GM12878 (cell line): ENCODE results near the gene HOXA2. TPM values are rescaled to one million over a fixed set of nuclear protein-coding genes. Genes with fewer than 3 reads are reported as not detected.

Source experiments
- ATAC-seq: fragments of 200-7000 bp; cut with Tn5 transposase; 3 replicates; pipeline ENCODE4 v1.9.1; 2020; ENCODE audit warnings: mild to moderate bottlenecking, moderate library complexity
- BruUV-seq: library from RNA; stranded (reverse); fragments of 400-500 nt; replicated peaks from 2 replicates; lab custom pipeline; 2021; lab: Mats Ljungman, UMichigan
- CTCF ChIA-PET: fragments of 300-600 bp; sonication (Branson Sonifier 250); formaldehyde crosslinking; extraction: SDS; loops from one replicate; lab custom pipeline; 2021; ENCODE audit warnings: inconsistent platforms; lab: Yijun Ruan, JAX
- POLR2A ChIA-PET: fragments of 350-600 bp; formaldehyde crosslinking; extraction: SDS; loops from one replicate; lab custom pipeline; 2021; ENCODE audit warnings: inconsistent platforms; lab: Charles Lee
- RAD21 ChIA-PET: fragments of 300-600 bp; sonication (Branson Sonifier 250); formaldehyde crosslinking; loops from one replicate; lab custom pipeline; 2023; ENCODE audit warnings: antibody characterized with exemption; ENCODE audit not compliant: unreplicated experiment; lab: Charles Lee
- SMC1A ChIA-PET: fragments of 300-600 bp; sonication (Branson Sonifier 250); formaldehyde crosslinking; loops from one replicate; lab custom pipeline; 2023; ENCODE audit not compliant: unreplicated experiment, uncharacterized antibody; lab: Charles Lee
- DNase-seq: peaks from one replicate; pipeline ENCODE4 v3.0.0-alpha.2; 2011; ENCODE audit warnings: low read depth, low spot score
- FAIRE-seq: peaks from 3 replicates; lab custom pipeline; 2011; peaks lifted over from hg19 to GRCh38; lab: Jason Lieb, UNC
- H2AFZ ChIP-seq: 2 replicates; pipeline ENCODE4 v1.6.0; 2011; ENCODE audit warnings: low read depth, low read length, control low read depth; ENCODE audit not compliant: control insufficient read depth
- H3K27ac ChIP-seq: 2 replicates; pipeline ENCODE4 v1.5.1; 2011; ENCODE audit warnings: control low read depth; ENCODE audit not compliant: control insufficient read depth, insufficient read depth
- H3K27me3 ChIP-seq, 2 experiments: replicated peaks in 1 of 2; 2 replicates each; pipeline versions ENCODE4 v1.6.0 to v1.6.1; 2011; ENCODE audit warnings: low read length in 1 of 2; ENCODE audit not compliant: control insufficient read depth in 2 of 2, insufficient read depth in 2 of 2
- H3K36me3 ChIP-seq, 2 experiments: 2 replicates each; pipeline ENCODE4 v1.5.1; 2011; ENCODE audit warnings: low read length in 1 of 2; ENCODE audit not compliant: control insufficient read depth in 2 of 2, insufficient read depth in 2 of 2
- H3K4me1 ChIP-seq: 2 replicates; pipeline ENCODE4 v1.6.1; 2011; ENCODE audit warnings: mild to moderate bottlenecking, low read length, moderate library complexity, mixed read lengths; ENCODE audit not compliant: control insufficient read depth, insufficient read depth
- H3K4me2 ChIP-seq: 2 replicates; pipeline ENCODE4 v1.6.0; 2011; ENCODE audit warnings: control low read depth; ENCODE audit not compliant: control insufficient read depth, insufficient read depth
- H3K4me3 ChIP-seq: fragments of 200-600 bp; sonication (generic); 2 replicates; pipeline ENCODE4 v1.5.1; 2016
- H3K79me2 ChIP-seq: 2 replicates; pipeline ENCODE4 v1.6.0; 2011; ENCODE audit warnings: low read length; ENCODE audit not compliant: control insufficient read depth, insufficient read depth
- H3K9ac ChIP-seq: 2 replicates; pipeline ENCODE4 v1.8.0; 2011; ENCODE audit warnings: low read length, control low read depth, mixed read lengths; ENCODE audit not compliant: control insufficient read depth, insufficient read depth
- H3K9me3 ChIP-seq: replicated peaks from 3 replicates; pipeline ENCODE4 v1.5.1; 2011; ENCODE audit warnings: mild to moderate bottlenecking, low read length; ENCODE audit not compliant: control insufficient read depth, insufficient read depth
- H4K20me1 ChIP-seq: 2 replicates; pipeline ENCODE4 v1.6.0; 2011; ENCODE audit not compliant: control insufficient read depth, insufficient read depth
- BCL11A ChIP-seq: IDR thresholded peaks from 2 replicates; pipeline ENCODE4 v1.6.1; 2011; ENCODE audit warnings: low read depth, low read length
- HCFC1 ChIP-seq: fragments of 150-350 bp; IDR thresholded peaks from 2 replicates; pipeline ENCODE4 v1.6.1; 2014; ENCODE audit warnings: low read length
- HDAC2 ChIP-seq: fragments of 200-600 bp; sonication (generic); IDR thresholded peaks from 2 replicates; pipeline ENCODE4 v1.6.1; 2017
- IRF4 ChIP-seq: IDR thresholded peaks from 2 replicates; pipeline ENCODE4 v1.6.1; 2011; ENCODE audit warnings: low read depth, low read length
- LARP7 ChIP-seq: fragments of 450-650 bp; IDR thresholded peaks from 2 replicates; pipeline ENCODE4 v1.6.1; 2017; ENCODE audit warnings: mild to moderate bottlenecking
- MEF2A ChIP-seq: IDR thresholded peaks from 2 replicates; pipeline ENCODE4 v1.6.1; 2011; ENCODE audit warnings: low read depth, mild to moderate bottlenecking, low read length, moderate library complexity; ENCODE audit not compliant: insufficient read depth
- MTA3 ChIP-seq: IDR thresholded peaks from 2 replicates; pipeline ENCODE4 v1.6.1; 2012; ENCODE audit warnings: low read length, inconsistent platforms, borderline replicate concordance
- MYB ChIP-seq: fragments of 150-350 bp; IDR thresholded peaks from 2 replicates; pipeline ENCODE4 v1.6.1; 2014; ENCODE audit warnings: mild to moderate bottlenecking, low read depth, low read length, borderline replicate concordance
- PAX5 ChIP-seq: IDR thresholded peaks from 2 replicates; pipeline ENCODE4 v1.6.1; 2011; ENCODE audit warnings: low read depth, low read length, borderline replicate concordance
- RELA ChIP-seq: fragments of 450-650 bp; IDR thresholded peaks from 2 replicates; pipeline ENCODE4 v1.8.0; 2014; ENCODE audit warnings: borderline replicate concordance; ENCODE audit not compliant: partially characterized antibody
- RUNX3 ChIP-seq: IDR thresholded peaks from 2 replicates; pipeline ENCODE4 v1.6.1; 2012; ENCODE audit warnings: low read length, inconsistent platforms
- SP1 ChIP-seq: IDR thresholded peaks from one replicate; pipeline ENCODE4 v1.6.1; 2011; ENCODE audit warnings: low read depth, low read length
- TBL1XR1 ChIP-seq: IDR thresholded peaks from 2 replicates; pipeline ENCODE4 v1.6.1; 2012; ENCODE audit warnings: low read depth, low read length, improper control_type of control experiment
- TCF12 ChIP-seq: IDR thresholded peaks from 2 replicates; pipeline ENCODE4 v1.6.1; 2011; ENCODE audit warnings: low read depth, mild to moderate bottlenecking, low read length
- ZBTB40 ChIP-seq: fragments of 450-650 bp; IDR thresholded peaks from 2 replicates; pipeline ENCODE4 v1.6.1; 2016; ENCODE audit warnings: mild to moderate bottlenecking, moderate library complexity, borderline replicate concordance
- ZNF622 ChIP-seq: fragments of 450-650 bp; IDR thresholded peaks from 2 replicates; pipeline ENCODE4 v1.6.1; 2017; ENCODE audit warnings: mild to moderate bottlenecking, inconsistent platforms
- ZZZ3 ChIP-seq: IDR thresholded peaks from 2 replicates; pipeline ENCODE4 v1.6.1; 2011; ENCODE audit warnings: low read depth; ENCODE audit not compliant: control insufficient read depth, insufficient read length
- WGBS: methylation state at CpG from one replicate; pipeline ENCODE4 v1.1.6; 2016; ENCODE audit warnings: low lambda C conversion rate; ENCODE audit not compliant: insufficient replicate concordance, insufficient coverage; ENCODE audit errors: missing lambda C conversion rate; 5-methylcytosine and 5-hydroxymethylcytosine counted together
- in situ Hi-C: fragments of 300-500 bp; cut with MboI; formaldehyde crosslinking; loops from 9 replicates; pipeline ENCODE4 v1.14.3; 2018; ENCODE audit warnings: mixed read lengths
- intact Hi-C: fragments of 100-400 bp; cut with micrococcal nuclease; formaldehyde crosslinking; loops from one replicate; pipeline ENCODE4 v1.14.2; 2022; ENCODE audit not compliant: unreplicated experiment
- polyA plus RNA-seq, 11 experiments: library from polyadenylated mRNA; depleted of rRNA in 4 of 11; unstranded in 6 of 11; stranded (reverse) in 5 of 11; fragments of >200 nt; fragmentation: Nextera tagmentation in 4 of 11; fragmentation: Illumina TruSeq in 1 of 11; extraction: Ambion mirVana in 4 of 11; extraction: Trizol in 1 of 11; gene quantifications; 1 replicate in 1 of 11; 2 replicates in 10 of 11; pipeline versions ENCODE4 v1.2.1 to v1.2.3, GENCODE V29; 2011 to 2016; ENCODE audit warnings: inconsistent platforms in 2 of 11, missing spikeins in 2 of 11, low read depth in 1 of 11
- total RNA-seq, 4 experiments: library from RNA; depleted of rRNA in 3 of 4; stranded (reverse); fragments of >200 nt in 3 of 4; fragmentation: Illumina TruSeq in 1 of 4; extraction: Trizol in 1 of 4; gene quantifications; 2 replicates each; pipeline versions ENCODE4 v1.2.1 to v1.2.3, GENCODE V29; 2013 to 2021

Gene HOXA2
- total and polyA plus RNA-seq, 10 of the 15 experiments (the other 5 are each of a cell fraction or from before 2014, with no cell fraction given), result not detected

GRCh38 chr7:27062946-27063345 lies 39.5 kb downstream of the HOXA2 start:
- intact Hi-C loops, result no loop called here
- no TSS peak for BruUV-seq
- in situ Hi-C loops, result no loop called here
- Histone ChIP-seq H3K9me3 (no peaks in the 10 kb centered on the region), H3K27ac (no peak overlapping the region), H3K79me2 (no peaks in the 10 kb centered on the region), H4K20me1 (no peaks in the 10 kb centered on the region), H3K9ac (no peak overlapping the region), H3K4me3 (no peak overlapping the region), H3K4me1 (no peaks in the 10 kb centered on the region), H3K4me2 (no peak overlapping the region), H3K27me3 (no peaks in the 10 kb centered on the region), H2AFZ (no peak overlapping the region), H3K36me3 (no peaks in the 10 kb centered on the region)
- DNase-seq, result no peak
- no peak for FAIRE-seq
- POLR2A ChIA-PET, result no interaction called here
- ATAC-seq, result no peak
- 78% methylated on average over 4 of the region's 4 CpGs for WGBS
- RAD21 ChIA-PET, result interaction anchor here (0.6 kb wide), 1 partner anchor 1301 kb away, joined by 3 read pairs; no protein-coding TSS in a partner anchor
- CTCF ChIA-PET, result interaction anchor here (1.1 to 1.3 kb wide), 2 partner anchors 13 to 33 kb away, joined by 3 read pairs; partner anchors contain the start of gene HOXA1
- TF ChIP-seq HCFC1, result no peak
- TF ChIP-seq RELA, result no peak
- TF ChIP-seq HDAC2, result no peak
- TF ChIP-seq SP1, result no peak
- TF ChIP-seq BCL11A, result no peak
- TF ChIP-seq IRF4, result no peak
- TF ChIP-seq ZBTB40, result no peak
- no peak for TF ChIP-seq RUNX3
- no peak for TF ChIP-seq MTA3
- no peak for TF ChIP-seq PAX5
- no peak for TF ChIP-seq ZNF622
- TF ChIP-seq TCF12, result no peak
- no peak for TF ChIP-seq LARP7
- TF ChIP-seq TBL1XR1, result no peak
- TF ChIP-seq MYB, result no peak
- TF ChIP-seq MEF2A, result no peak
- TF ChIP-seq ZZZ3, result no peak
- SMC1A ChIA-PET, result interaction anchor here (0.6 to 0.9 kb wide), 2 partner anchors 18 to 36 kb away, joined by 3 read pairs; no protein-coding TSS in a partner anchor
